A549 (cell line): Measurements from ENCODE around the gene SSBP3.

Experiments used
- MAX ChIP-seq: IDR thresholded peaks from 2 replicates; pipeline ENCODE4 v1.6.1; 2012
- RCOR1 ChIP-seq: fragments of 150-350 bp; IDR thresholded peaks from 2 replicates; pipeline ENCODE4 v1.6.1; 2014; ENCODE audit warnings: antibody characterized with exemption, low read length, low read depth

- TF ChIP-seq MAX (no peak), RCOR1 (no peak)
Measured at GRCh38 chr1:54299037-54299436, 107.2 kb downstream of the SSBP3 start.
